22Rv1 (cell line): ENCODE data around the gene GLIS1.

Source experiments
- H3K27ac ChIP-seq: fragments of 450-650 bp; 2 replicates; pipeline ENCODE4 v1.5.1; 2017
- CTCF ChIP-seq: fragments of 450-650 bp; IDR thresholded peaks from 2 replicates; pipeline ENCODE4 v1.5.1; 2017; ENCODE audit warnings: mild to moderate bottlenecking
- ZFX ChIP-seq: fragments of 450-650 bp; IDR thresholded peaks from 2 replicates; pipeline ENCODE4 v1.6.1; 2017; ENCODE audit warnings: antibody characterized with exemption, borderline replicate concordance

Gene GLIS1

DNA sequence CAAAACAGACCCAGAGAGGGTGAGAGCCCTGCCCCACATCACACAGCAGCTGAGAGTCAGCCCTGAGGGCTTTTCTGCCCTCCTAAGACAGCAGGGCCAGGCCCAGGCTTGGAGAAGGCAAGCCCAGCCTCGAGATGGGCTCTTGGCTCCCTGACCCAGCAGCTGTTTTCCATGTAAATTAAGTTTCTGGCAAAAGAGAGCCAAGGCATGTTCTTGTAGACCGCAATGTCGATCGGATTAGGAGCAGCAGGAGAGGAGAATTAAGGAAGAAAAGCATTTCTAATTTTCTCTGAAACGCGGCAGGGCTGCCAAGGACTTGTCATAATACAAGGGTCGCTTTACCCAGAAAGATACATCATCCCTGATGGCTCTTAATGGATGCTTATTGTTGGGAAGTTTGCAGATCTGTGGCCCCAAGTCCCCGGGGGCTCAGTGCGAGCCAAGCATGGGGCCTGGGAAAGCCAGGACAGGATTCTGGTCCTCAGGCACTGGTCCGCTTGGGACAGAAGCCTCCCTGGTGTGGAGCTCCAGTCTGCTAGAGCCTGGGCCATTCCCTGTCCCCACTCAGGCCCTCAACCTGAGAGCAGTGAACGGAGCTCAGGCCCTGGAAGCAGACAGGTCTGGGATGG lies 216.9 kb downstream of the GLIS1 start:
- no peak for TF ChIP-seq CTCF
- TF ChIP-seq ZFX = no peak
- H3K27ac ChIP-seq = no peak overlapping the region

- no peak overlapping the region for H3K27ac ChIP-seq
- TF ChIP-seq ZFX (no peak), CTCF (no peak)
Measured at GRCh38 chr1:53520481-53520880, 218.5 kb downstream of the GLIS1 start.

DNA sequence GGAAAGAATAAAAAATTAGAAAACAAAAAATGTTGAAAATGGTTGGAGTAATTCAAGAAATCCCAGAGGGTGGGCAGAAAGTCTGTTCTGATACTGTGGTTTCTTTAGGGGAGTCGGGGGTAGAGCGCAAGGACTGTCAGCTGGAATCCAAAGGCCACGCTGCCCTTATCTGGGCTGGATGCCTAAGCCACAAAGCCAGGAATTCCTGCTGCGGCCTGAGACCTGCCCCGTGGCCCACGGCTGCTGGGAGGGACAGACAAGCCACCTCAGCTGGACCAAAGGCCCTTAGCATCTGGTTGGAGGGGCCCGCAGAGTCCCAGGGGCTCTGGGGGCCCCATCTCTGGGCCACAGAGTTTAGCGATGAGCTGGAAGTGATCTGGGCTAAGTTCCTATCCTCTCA lies 219.5 kb downstream of the GLIS1 start:
- TF ChIP-seq CTCF = no peak
- TF ChIP-seq ZFX = no peak
- no peak overlapping the region for H3K27ac ChIP-seq

DNA sequence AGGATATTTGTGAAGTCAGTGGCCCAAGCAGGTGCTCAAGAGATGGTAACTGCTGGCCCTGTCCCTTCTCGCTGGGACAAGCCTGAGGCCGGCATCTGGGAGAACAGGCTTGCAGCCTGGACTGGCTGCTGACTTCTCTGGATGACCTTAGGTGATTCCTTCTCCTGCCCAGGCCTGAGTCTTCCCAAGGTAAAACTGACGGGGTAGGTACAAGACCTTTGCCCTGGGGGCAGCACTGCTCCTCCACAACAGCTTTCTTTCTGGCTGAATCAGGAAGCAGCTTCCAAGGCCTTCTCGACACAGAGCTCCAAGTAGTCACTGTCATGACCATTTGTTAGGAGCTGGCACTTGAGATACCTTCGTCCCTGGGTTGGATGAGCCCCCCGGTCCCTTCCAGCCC lies 220.2 kb downstream of the GLIS1 start:
- H3K27ac ChIP-seq = no peak overlapping the region
- no peak for TF ChIP-seq ZFX
- no peak for TF ChIP-seq CTCF

GRCh38 chr1:53517821-53518352 lies 221.1 kb downstream of the GLIS1 start:
- TF ChIP-seq CTCF (no peak), ZFX (no peak)
- no peak overlapping the region for H3K27ac ChIP-seq

DNA sequence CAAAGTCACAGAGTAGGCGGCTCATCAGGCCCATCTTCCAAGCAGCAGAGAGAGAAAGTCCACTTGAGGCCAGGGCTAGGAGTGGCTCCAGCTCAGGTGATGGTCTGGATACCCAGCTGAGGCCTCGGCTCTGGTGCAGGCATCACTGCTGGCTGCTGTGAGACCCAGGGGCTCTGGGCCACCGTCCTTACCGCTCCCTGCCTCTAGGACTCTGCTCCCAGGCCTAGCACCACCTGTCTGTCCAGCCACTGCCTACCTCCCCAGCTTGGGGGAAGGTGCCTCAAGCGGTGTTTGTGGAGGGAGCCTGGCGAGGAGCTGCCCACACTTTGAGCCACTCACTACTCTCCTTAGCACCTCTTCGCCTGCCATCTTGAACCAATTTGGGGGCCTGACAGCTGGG lies 221.9 kb downstream of the GLIS1 start:
- TF ChIP-seq CTCF = no peak
- TF ChIP-seq ZFX = no peak
- H3K27ac ChIP-seq = no peak overlapping the region

GRCh38 chr1:53516181-53516580 lies 222.8 kb downstream of the GLIS1 start:
- no peak overlapping the region for H3K27ac ChIP-seq
- TF ChIP-seq CTCF = no peak
- no peak for TF ChIP-seq ZFX
